Stimulated activated CD4-positive, alpha-beta T cell treated with anti-CD3 and anti-CD28 coated beads, TNF-alpha, amount 100 ng/mL, for 1 hour (primary cell): ENCODE data around the gene MACROD1.

Experiments used
- DNase-seq, 3 donors: peaks; one replicate each; pipeline ENCODE4 v3.0.0-alpha.2; 2020; ENCODE audit warnings: low read depth in 3 of 3, low spot score in 1 of 3

Gene MACROD1

GRCh38 chr11:64114231-64114630, 51.7 kb downstream of the MACROD1 start:
- DNase-seq, result no peak

- no peak for DNase-seq
These were observed 52.5 kb downstream of the MACROD1 start for GRCh38 chr11:64113462-64113780.

GRCh38 chr11:64112771-64113461, 53.0 kb downstream of the MACROD1 start:
- DNase-seq, result no peak

GRCh38 chr11:64110465-64111375, 55.2 kb downstream of the MACROD1 start:
- DNase-seq, result no peak

GRCh38 chr11:64109332-64109731, 56.6 kb downstream of the MACROD1 start:
- no peak for DNase-seq

- no peak for DNase-seq
These were observed 58.6 kb downstream of the MACROD1 start for GRCh38 chr11:64107303-64107702.

GRCh38 chr11:64104632-64105031, 61.3 kb downstream of the MACROD1 start:
- no peak for DNase-seq

- no peak for DNase-seq
These were observed 62.5 kb downstream of the MACROD1 start for GRCh38 chr11:64103277-64103985.

GRCh38 chr11:64102005-64102738, 63.7 kb downstream of the MACROD1 start:
- no peak for DNase-seq

GRCh38 chr11:64101461-64101860, 64.5 kb downstream of the MACROD1 start:
- DNase-seq, result no peak

GRCh38 chr11:64100782-64101353, 65.0 kb downstream of the MACROD1 start:
- DNase-seq, result no peak

GRCh38 chr11:64100360-64100759, 65.6 kb downstream of the MACROD1 start:
- no peak for DNase-seq

- no peak for DNase-seq
These were observed 66.5 kb downstream of the MACROD1 start for GRCh38 chr11:64099436-64099835.

- no peak for DNase-seq
These were observed 67.5 kb downstream of the MACROD1 start for GRCh38 chr11:64098318-64098831.

- DNase-seq, result no peak
These were observed 68.2 kb downstream of the MACROD1 start for GRCh38 chr11:64097468-64098317.

GRCh38 chr11:64096835-64097234, 69.1 kb downstream of the MACROD1 start:
- no peak for DNase-seq

- no peak for DNase-seq
These were observed 70.0 kb downstream of the MACROD1 start for GRCh38 chr11:64095949-64096348.

- no peak for DNase-seq
These were observed 70.6 kb downstream of the MACROD1 start for GRCh38 chr11:64095273-64095817.

GRCh38 chr11:64094463-64095260, 71.3 kb downstream of the MACROD1 start:
- no peak for DNase-seq
